ENCODE data around the gene DDX20. TPM values are rescaled to one million over a fixed set of nuclear protein-coding genes. Genes with fewer than 3 reads are reported as not detected.

The DDX20 gene
- total RNA-seq, 3 donors from 2014 or later = 7.7 to 12.4 (median 8.6) TPM

DNA sequence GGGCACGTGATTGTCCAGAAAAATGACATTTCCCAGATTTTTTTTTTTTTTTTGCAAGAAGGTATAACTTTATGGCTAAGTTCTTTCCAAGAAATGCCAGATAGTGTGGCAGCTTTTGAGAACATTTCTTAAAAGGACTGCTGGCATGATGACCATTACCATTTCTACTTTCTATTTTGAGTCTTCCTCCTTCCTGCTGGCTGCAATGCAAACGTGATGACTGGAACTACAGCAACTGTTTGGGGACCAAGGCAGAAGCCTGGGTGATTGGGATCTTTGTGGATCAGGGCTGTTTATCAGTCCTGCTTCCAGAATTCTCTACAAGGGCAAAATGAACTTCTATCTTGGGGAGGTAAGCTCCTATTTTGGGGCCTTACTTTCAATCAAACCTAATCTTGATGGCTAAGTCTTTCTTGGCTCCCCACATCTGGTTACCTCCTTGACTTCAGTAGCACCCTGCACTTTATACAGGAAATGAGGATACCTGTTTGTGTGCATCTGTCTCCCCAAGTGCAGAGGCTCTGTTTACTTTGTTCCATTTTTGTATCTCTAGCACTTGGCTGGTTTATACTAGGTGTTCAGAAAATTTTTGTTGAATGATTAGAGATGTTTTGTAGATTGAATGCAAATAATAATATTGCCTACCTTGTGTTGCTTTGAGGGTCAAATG, 3.7 kb upstream of the DDX20 start:
- H3K4me1 ChIP-seq (ENCODE audit: low read depth) = peaks cover 14% of the 10 kb centered on the region
- no peak for DNase-seq
- TF ChIP-seq, protein P1, sequence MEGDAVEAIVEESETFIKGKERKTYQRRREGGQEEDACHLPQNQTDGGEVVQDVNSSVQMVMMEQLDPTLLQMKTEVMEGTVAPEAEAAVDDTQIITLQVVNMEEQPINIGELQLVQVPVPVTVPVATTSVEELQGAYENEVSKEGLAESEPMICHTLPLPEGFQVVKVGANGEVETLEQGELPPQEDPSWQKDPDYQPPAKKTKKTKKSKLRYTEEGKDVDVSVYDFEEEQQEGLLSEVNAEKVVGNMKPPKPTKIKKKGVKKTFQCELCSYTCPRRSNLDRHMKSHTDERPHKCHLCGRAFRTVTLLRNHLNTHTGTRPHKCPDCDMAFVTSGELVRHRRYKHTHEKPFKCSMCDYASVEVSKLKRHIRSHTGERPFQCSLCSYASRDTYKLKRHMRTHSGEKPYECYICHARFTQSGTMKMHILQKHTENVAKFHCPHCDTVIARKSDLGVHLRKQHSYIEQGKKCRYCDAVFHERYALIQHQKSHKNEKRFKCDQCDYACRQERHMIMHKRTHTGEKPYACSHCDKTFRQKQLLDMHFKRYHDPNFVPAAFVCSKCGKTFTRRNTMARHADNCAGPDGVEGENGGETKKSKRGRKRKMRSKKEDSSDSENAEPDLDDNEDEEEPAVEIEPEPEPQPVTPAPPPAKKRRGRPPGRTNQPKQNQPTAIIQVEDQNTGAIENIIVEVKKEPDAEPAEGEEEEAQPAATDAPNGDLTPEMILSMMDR (IDR thresholded peaks at IDR 0.05) = no peak
- no peak for ATAC-seq
- H3K4me3 ChIP-seq = no peak overlapping the region
- H3K36me3 ChIP-seq (ENCODE audit: low read depth) = no peaks in the 10 kb centered on the region
- intact Hi-C loops (cut with DNase I, micrococcal nuclease) = no loop called here
- H3K9me3 ChIP-seq = no peaks in the 10 kb centered on the region

DNA sequence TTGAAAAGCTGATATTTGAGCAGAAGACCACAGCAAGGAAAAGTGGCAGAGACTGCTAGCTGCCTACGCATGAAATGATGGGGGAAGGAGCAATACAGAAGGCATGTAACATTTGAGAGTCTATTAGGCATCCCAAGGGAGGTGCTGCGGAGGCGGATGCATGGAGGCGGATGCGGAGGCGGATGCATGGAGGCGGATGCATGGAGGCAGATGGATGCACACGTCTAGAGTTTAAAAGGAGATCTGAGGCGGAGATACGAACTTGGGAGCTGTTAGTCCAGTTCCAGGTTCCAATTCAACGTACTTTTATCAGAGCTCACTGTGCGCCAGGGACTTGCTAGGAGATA, 744 bp upstream of the DDX20 start:
- TF ChIP-seq, protein P1 (IDR thresholded peaks at IDR 0.05) = no peak
- peak; percentile 62 to 73 (median 64) for DNase-seq
- Histone ChIP-seq H3K4me1 (ENCODE audit: low read depth) (peaks cover 25% of the 10 kb centered on the region), H3K4me3 (peak overlapping the region; percentile 60), H3K9me3 (no peaks in the 10 kb centered on the region), H3K36me3 (ENCODE audit: low read depth) (no peaks in the 10 kb centered on the region)
- peak; percentile 42 for ATAC-seq
- intact Hi-C loops (cut with DNase I, micrococcal nuclease) = no loop called here

DNA sequence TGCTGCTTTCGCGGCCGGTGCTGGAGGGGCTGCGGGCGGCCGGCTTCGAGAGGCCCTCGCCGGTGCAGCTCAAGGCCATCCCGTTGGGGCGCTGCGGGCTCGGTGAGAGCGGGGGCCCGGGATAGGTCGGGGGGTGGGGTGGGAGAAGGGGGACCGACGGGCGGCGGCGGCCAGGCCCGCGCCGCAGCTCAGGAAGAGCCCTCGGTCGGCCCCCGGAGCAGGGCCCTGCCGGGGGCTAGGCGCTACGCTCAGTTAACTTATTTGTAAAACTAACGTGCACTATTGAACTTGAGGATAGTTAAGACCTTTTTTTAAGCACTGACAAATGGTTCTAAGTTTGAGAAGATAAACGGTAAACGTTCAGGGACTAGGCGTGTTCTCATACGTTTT, 418 bp downstream of the DDX20 start:
- DNase-seq (no peak), ATAC-seq (peak; percentile 9)
- intact Hi-C loops (cut with DNase I, micrococcal nuclease) = no loop called here
- TF ChIP-seq, protein P1 (IDR thresholded peaks at IDR 0.05) = no peak
- H3K36me3 ChIP-seq (ENCODE audit: low read depth) = peaks cover under 1% of the 10 kb centered on the region
- H3K4me3 ChIP-seq = peak overlapping the region; percentile 60
- H3K9me3 ChIP-seq = no peaks in the 10 kb centered on the region
- peaks cover 25% of the 10 kb centered on the region for H3K4me1 ChIP-seq (ENCODE audit: low read depth)

DNA sequence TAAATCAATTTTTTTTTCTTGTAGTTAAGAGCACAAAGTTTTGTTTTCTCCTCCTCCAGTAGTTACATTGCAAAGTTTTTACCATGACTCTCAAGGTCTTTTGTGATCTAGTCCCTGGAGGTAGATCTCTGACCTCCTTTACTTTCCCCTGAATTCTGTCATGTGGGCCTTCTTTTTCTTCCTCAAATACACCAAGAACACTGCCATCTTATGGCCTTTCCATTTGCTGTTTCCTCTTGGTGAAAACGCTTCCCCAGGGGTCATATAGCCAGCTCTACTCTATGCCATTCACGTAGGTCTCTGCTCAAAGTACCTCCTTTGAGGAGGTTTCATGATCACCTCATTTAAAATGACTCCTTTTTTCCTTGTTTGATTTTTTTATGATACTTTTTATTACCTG, 2.7 kb downstream of the DDX20 start:
- TF ChIP-seq, protein P1 (IDR thresholded peaks at IDR 0.05) = no peak
- Histone ChIP-seq H3K4me1 (ENCODE audit: low read depth) (peaks cover 25% of the 10 kb centered on the region), H3K4me3 (no peak overlapping the region), H3K36me3 (ENCODE audit: low read depth) (peaks cover 4% of the 10 kb centered on the region), H3K9me3 (no peaks in the 10 kb centered on the region)
- intact Hi-C loops (cut with DNase I, micrococcal nuclease) = no loop called here
- ATAC-seq (peak; percentile 7), DNase-seq (peak in 1 of 3 donors; percentile 20)

DNA sequence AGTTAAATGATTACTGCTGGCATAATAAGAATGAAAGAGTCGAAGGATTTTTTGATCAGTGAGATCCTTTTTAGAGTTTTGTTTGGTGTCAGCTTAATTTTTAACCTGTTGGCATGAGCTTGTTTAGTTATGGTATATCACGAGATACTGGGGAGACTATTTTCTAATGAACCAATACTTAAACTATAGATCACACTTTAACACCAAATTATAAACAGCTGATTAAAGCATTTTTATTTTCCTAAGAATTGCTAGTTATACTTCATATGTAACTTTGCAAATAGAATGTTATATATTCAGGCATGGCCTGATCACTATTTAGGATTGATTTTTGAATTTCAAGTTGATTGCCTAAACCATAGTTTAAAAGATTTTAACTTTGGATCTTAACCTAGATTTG, 6.0 kb downstream of the DDX20 start:
- ATAC-seq = no peak
- no peak for DNase-seq
- intact Hi-C loops (cut with DNase I, micrococcal nuclease) = loop anchor here (10.0 kb wide), 2 partner anchors 47 to 277 kb away; no protein-coding TSS in a partner anchor
- no peaks in the 10 kb centered on the region for H3K9me3 ChIP-seq
- peaks cover 15% of the 10 kb centered on the region for H3K4me1 ChIP-seq (ENCODE audit: low read depth)
- no peak overlapping the region for H3K4me3 ChIP-seq
- H3K36me3 ChIP-seq (ENCODE audit: low read depth) = peaks cover 4% of the 10 kb centered on the region
- TF ChIP-seq, protein P1 (IDR thresholded peaks at IDR 0.05) = no peak
